ENCODE data around the gene KCNH5. TPM values are rescaled to one million over a fixed set of nuclear protein-coding genes. Genes with fewer than 3 reads are reported as not detected.

KCNH5 gene
- total RNA-seq, 1 experiment from 2014 or later = 1.4 TPM

- TF ChIP-seq TCF7 (CRISPR knock-in tag; IDR thresholded peaks at IDR 0.05; ENCODE audit: low read depth) = no peak
- TF ChIP-seq RELA (CRISPR knock-in tag; IDR thresholded peaks at IDR 0.05; ENCODE audit: borderline replicate concordance) = no peak
- no peak for TF ChIP-seq HMGXB4 (CRISPR knock-in tag; IDR thresholded peaks at IDR 0.05)
- TF ChIP-seq JUN (CRISPR knock-in tag; IDR thresholded peaks at IDR 0.05) = no peak
- TF ChIP-seq ERG (CRISPR knock-in tag; IDR thresholded peaks at IDR 0.05) = no peak
- H3K9me3 Mint-ChIP-seq = peaks cover 7% of the 10 kb centered on the region
- ChIA-PET CTCF (no interaction called here), POLR2A (no interaction called here)
- DNase-seq (ENCODE audit: low spot score) (no peak), ATAC-seq (peak; percentile 63)
- H3K4me3 Mint-ChIP-seq = no peak overlapping the region
- peaks cover 17% of the 10 kb centered on the region for H3K4me1 Mint-ChIP-seq
- H3K36me3 Mint-ChIP-seq = peaks cover 2% of the 10 kb centered on the region; the same call in 1 of the 2 replicates
- no peaks in the 10 kb centered on the region for H3K27me3 Mint-ChIP-seq (ENCODE audit: low read depth)
- H3K27ac Mint-ChIP-seq = peak overlapping the region; percentile 13; the same call in 1 of the 2 replicates
Observed at GRCh38 chr14:62934439-62934838, 110.8 kb downstream of the KCNH5 start.

- ATAC-seq = no peak
- H3K4me1 Mint-ChIP-seq = no peaks in the 10 kb centered on the region
Observed at GRCh38 chr14:62921466-62921865, 123.8 kb downstream of the KCNH5 start.

More at GRCh38 chr14:62921466-62921865, 123.8 kb downstream of the KCNH5 start:
- DNase-seq (ENCODE audit: low spot score) = no peak
- ChIA-PET POLR2A (no interaction called here), CTCF (no interaction called here)
- Mint-ChIP-seq H3K27me3 (ENCODE audit: low read depth) (no peaks in the 10 kb centered on the region), H3K36me3 (no peaks in the 10 kb centered on the region), H3K9me3 (0 out of 2 replicates have a peak, but pooled peaks cover 7% of the 10 kb centered on the region), H3K4me3 (no peak overlapping the region), H3K27ac (no peak overlapping the region)
- TF ChIP-seq NFATC4 (CRISPR knock-in tag; IDR thresholded peaks at IDR 0.05) (no peak), ZNF423 (CRISPR knock-in tag; IDR thresholded peaks at IDR 0.05) (no peak), CDX4 (CRISPR knock-in tag; IDR thresholded peaks at IDR 0.05; ENCODE audit: borderline replicate concordance) (no peak), FOXJ3 (CRISPR knock-in tag; IDR thresholded peaks at IDR 0.05; ENCODE audit: borderline replicate concordance) (no peak), ZNF671 (CRISPR knock-in tag; IDR thresholded peaks at IDR 0.05) (no peak), HMGXB4 (CRISPR knock-in tag; IDR thresholded peaks at IDR 0.05) (no peak), PRRX2 (CRISPR knock-in tag; IDR thresholded peaks at IDR 0.05) (no peak), GRHL2 (CRISPR knock-in tag; IDR thresholded peaks at IDR 0.05; ENCODE audit: insufficient replicate concordance, severe bottlenecking) (no peak), ELF4 (CRISPR knock-in tag; IDR thresholded peaks at IDR 0.05; ENCODE audit: low read depth) (no peak), ZSCAN18 (CRISPR knock-in tag; IDR thresholded peaks at IDR 0.05) (no peak), STAT6 (CRISPR knock-in tag; conservative IDR thresholded peaks at IDR 0.05; ENCODE audit: low read depth) (no peak)
- TF ChIP-seq, protein P1, sequence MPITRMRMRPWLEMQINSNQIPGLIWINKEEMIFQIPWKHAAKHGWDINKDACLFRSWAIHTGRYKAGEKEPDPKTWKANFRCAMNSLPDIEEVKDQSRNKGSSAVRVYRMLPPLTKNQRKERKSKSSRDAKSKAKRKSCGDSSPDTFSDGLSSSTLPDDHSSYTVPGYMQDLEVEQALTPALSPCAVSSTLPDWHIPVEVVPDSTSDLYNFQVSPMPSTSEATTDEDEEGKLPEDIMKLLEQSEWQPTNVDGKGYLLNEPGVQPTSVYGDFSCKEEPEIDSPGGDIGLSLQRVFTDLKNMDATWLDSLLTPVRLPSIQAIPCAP (CRISPR knock-in tag; IDR thresholded peaks at IDR 0.05) = no peak
- TF ChIP-seq, protein P2, sequence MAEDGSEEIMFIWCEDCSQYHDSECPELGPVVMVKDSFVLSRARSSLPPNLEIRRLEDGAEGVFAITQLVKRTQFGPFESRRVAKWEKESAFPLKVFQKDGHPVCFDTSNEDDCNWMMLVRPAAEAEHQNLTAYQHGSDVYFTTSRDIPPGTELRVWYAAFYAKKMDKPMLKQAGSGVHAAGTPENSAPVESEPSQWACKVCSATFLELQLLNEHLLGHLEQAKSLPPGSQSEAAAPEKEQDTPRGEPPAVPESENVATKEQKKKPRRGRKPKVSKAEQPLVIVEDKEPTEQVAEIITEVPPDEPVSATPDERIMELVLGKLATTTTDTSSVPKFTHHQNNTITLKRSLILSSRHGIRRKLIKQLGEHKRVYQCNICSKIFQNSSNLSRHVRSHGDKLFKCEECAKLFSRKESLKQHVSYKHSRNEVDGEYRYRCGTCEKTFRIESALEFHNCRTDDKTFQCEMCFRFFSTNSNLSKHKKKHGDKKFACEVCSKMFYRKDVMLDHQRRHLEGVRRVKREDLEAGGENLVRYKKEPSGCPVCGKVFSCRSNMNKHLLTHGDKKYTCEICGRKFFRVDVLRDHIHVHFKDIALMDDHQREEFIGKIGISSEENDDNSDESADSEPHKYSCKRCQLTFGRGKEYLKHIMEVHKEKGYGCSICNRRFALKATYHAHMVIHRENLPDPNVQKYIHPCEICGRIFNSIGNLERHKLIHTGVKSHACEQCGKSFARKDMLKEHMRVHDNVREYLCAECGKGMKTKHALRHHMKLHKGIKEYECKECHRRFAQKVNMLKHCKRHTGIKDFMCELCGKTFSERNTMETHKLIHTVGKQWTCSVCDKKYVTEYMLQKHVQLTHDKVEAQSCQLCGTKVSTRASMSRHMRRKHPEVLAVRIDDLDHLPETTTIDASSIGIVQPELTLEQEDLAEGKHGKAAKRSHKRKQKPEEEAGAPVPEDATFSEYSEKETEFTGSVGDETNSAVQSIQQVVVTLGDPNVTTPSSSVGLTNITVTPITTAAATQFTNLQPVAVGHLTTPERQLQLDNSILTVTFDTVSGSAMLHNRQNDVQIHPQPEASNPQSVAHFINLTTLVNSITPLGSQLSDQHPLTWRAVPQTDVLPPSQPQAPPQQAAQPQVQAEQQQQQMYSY (CRISPR knock-in tag; IDR thresholded peaks at IDR 0.05) = no peak
